ENCODE results near the gene TTC9B.

The TTC9B gene

DNA sequence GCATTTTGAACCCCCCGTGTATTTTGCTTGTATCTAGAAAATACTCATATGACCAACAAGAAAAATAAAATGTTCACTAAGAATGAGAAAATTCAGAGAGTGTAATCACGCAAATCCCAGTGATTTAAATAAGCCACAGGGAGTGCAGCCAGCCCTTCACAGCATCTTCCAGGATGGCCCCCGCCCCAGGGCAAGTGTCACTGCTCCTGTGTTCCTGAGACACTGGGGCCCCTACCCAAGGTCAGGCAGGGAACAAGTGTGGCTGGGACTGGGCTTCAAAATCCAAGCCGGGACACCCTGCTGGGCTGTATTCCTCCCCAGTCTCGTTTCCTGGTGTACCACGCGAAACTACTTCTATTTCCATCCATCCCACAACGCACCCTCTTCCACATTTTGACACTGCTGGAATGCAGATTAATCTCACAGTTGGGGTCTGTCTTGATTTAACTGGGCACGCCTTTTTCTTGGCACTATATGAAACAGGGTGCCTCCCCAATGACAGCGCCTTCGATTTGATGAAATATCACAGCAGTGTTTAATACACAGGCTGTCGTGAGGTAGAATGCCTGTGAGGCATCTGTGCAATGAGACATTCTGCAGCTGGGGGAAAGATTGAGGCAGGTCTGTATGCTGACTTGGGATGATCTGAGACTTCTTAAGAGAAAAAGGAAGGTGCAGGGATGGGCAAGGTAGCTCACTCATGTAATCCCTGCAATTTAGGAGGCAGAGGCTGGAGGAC lies 26.6 kb upstream of the TTC9B start:
- DNase-seq (ENCODE audit: low read depth), result no peak
- H3K4me3 ChIP-seq (ENCODE audit: low read depth, low read length), result no peak overlapping the region
- no peak for TF ChIP-seq CTCF (IDR thresholded peaks at IDR 0.05; ENCODE audit: control insufficient read depth, extremely low read depth, insufficient read depth)

- no peak overlapping the region for H3K4me3 ChIP-seq (ENCODE audit: low read depth, low read length)
- TF ChIP-seq CTCF (IDR thresholded peaks at IDR 0.05; ENCODE audit: control insufficient read depth, extremely low read depth, insufficient read depth), result no peak
- no peak for DNase-seq (ENCODE audit: low read depth)
These were observed 25.0 kb upstream of the TTC9B start for GRCh38 chr19:40243181-40243580.

GRCh38 chr19:40242480-40242879 lies 24.3 kb upstream of the TTC9B start:
- TF ChIP-seq CTCF (IDR thresholded peaks at IDR 0.05; ENCODE audit: control insufficient read depth, extremely low read depth, insufficient read depth), result no peak
- no peak for DNase-seq (ENCODE audit: low read depth)
- no peak overlapping the region for H3K4me3 ChIP-seq (ENCODE audit: low read depth, low read length)

DNA sequence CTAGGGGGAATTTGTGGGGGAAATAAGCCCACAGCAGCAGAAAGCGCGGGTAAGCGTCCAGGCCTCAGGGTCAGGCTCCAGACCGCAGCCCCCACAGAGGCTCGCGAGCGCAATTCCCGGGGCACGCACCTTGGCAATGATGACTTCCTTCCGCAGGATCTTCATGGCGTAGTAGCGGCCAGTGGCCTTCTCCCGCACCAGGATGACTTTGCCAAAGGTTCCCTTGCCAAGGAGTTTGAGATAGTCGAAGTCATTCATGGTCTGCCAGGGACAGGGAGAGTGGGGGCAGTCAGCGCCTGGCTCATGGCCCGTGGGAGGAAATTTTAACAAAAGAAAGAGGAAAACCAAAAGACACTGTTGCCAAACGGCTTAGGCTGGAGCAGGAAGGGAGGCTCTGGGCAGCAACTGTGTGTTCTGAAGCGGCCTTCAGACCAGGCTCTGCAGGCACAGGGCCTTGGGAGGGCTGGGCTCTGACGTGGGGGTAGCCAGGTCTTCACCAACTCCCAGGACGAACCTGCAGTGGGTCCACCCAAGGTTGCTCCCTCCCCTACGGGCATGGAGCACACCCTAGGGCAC lies 23.7 kb upstream of the TTC9B start:
- TF ChIP-seq CTCF (IDR thresholded peaks at IDR 0.05; ENCODE audit: control insufficient read depth, extremely low read depth, insufficient read depth), result no peak
- H3K4me3 ChIP-seq (ENCODE audit: low read depth, low read length), result no peak overlapping the region
- no peak for DNase-seq (ENCODE audit: low read depth)

DNA sequence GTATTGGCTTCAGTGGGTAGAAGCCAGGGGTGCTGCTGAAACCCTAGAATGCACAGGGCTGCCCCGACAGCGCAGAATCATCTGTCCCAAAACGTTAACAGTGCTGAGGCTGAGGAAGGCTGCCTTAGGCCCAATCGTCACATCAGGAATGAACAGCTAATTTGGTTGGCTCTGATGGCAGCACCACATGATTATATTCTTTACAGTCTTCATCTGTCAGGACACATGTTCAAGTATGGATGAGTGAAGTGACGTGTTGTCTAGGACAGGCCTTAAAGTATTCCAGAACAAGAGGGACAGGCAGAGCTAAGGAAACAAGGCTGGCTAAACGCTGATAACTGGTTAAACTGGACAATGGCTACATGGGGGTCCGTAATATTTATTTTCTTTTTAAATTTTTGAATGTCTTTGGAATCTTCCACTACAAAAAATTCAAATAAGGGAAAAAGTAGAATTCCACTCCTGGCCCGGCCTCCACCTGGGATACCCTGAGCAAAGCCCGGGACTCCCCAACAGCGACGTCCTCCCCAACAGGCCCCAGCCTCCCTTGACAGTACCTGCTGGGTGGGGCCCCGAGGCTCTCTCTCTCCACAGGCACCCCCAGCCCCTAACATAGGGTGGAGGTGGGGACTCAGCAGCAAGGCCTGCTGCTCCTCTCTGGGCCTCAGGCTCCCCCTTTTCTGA lies 23.1 kb upstream of the TTC9B start:
- no peak for DNase-seq (ENCODE audit: low read depth)
- H3K4me3 ChIP-seq (ENCODE audit: low read depth, low read length), result no peak overlapping the region
- TF ChIP-seq CTCF (IDR thresholded peaks at IDR 0.05; ENCODE audit: control insufficient read depth, extremely low read depth, insufficient read depth), result no peak

DNA sequence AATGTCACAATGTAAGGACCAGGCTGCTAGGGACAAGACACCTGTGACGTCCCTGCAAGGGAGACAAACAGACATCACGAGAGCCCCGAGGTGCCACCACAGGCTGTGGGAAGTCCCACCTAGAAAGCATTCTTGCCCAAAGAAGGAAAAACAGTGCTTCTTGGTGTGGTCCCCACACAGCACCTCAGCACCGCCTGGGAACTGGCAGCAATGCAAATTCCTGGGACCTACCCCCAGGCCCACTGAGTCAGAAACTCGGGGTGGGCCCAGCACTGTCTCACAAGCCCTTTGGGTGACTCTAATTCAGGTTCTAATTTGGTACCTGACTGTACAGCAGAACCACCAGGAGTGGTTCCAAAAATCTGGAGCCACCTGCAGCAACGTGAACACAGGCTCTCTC lies 22.1 kb upstream of the TTC9B start:
- no peak for TF ChIP-seq CTCF (IDR thresholded peaks at IDR 0.05; ENCODE audit: control insufficient read depth, extremely low read depth, insufficient read depth)
- H3K4me3 ChIP-seq (ENCODE audit: low read depth, low read length), result no peak overlapping the region

More for the DNA sequence above, 22.1 kb upstream of the TTC9B start:
- no peak for DNase-seq (ENCODE audit: low read depth)
